BE2C (cell line): Measurements from ENCODE around the gene CETP.

Experiments
- DNase-seq: peaks from one replicate; pipeline ENCODE4 v3.0.0-alpha.2; 2020
- H3K27me3 ChIP-seq: fragments of 250-450 bp; sonication (Bioruptor Pico); 2 replicates; pipeline ENCODE4 v1.5.1; 2020; ENCODE audit warnings: mild to moderate bottlenecking
- H3K36me3 ChIP-seq: fragments of 250-450 bp; sonication (Bioruptor Pico); 2 replicates; pipeline ENCODE4 v1.5.1; 2020; ENCODE audit warnings: mild to moderate bottlenecking
- H3K4me1 ChIP-seq: fragments of 250-450 bp; sonication (Bioruptor Pico); 2 replicates; pipeline ENCODE4 v1.5.1; 2020
- H3K4me3 ChIP-seq: 2 replicates; pipeline ENCODE4 v1.5.1; 2011; ENCODE audit warnings: low read depth, low read length
- H3K9me3 ChIP-seq: fragments of 250-450 bp; sonication (Bioruptor Pico); 2 replicates; pipeline ENCODE4 v1.5.1; 2020
- CTCF ChIP-seq: IDR thresholded peaks from 2 replicates; pipeline ENCODE4 v1.5.1; 2012; ENCODE audit warnings: mild to moderate bottlenecking, low read depth, low read length

The CETP gene

DNA sequence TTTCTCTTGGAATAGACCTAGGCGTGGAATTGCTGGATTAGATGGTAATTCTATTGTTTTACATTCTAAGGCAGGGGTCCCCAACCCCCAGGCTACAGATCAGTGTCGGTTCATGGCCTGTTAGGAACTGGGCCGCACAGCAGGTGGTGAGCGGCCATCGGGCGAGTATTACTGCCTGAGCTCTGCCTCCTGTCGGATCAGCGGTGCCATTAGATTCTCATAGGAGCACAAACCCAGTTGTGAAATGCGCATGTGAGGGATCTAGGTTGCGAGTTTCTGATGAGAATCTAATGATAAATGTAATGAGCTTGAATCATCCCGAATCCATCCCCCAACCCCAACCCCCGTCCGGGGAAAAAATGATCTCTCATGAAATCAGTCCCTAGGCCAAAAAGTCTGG is 50.6 kb downstream of the CETP start:
- no peaks in the 10 kb centered on the region for H3K36me3 ChIP-seq
- no peaks in the 10 kb centered on the region for H3K27me3 ChIP-seq
- no peaks in the 10 kb centered on the region; the same call in 1 of the 2 replicates for H3K9me3 ChIP-seq
- DNase-seq = no peak
- H3K4me3 ChIP-seq = no peak overlapping the region
- no peak for TF ChIP-seq CTCF
- H3K4me1 ChIP-seq = no peaks in the 10 kb centered on the region

GRCh38 chr16:57013229-57013628 is 51.5 kb downstream of the CETP start:
- no peak for DNase-seq
- Histone ChIP-seq H3K4me1 (no peaks in the 10 kb centered on the region), H3K36me3 (no peaks in the 10 kb centered on the region), H3K4me3 (no peak overlapping the region), H3K9me3 (no peaks in the 10 kb centered on the region; the same call in 1 of the 2 replicates), H3K27me3 (no peaks in the 10 kb centered on the region)
- no peak for TF ChIP-seq CTCF

- DNase-seq = no peak
- TF ChIP-seq CTCF = no peak
- Histone ChIP-seq H3K9me3 (no peaks in the 10 kb centered on the region; the same call in 1 of the 2 replicates), H3K4me3 (no peak overlapping the region), H3K27me3 (no peaks in the 10 kb centered on the region), H3K36me3 (no peaks in the 10 kb centered on the region), H3K4me1 (no peaks in the 10 kb centered on the region)
Measured at GRCh38 chr16:57013902-57014301, 52.2 kb downstream of the CETP start.

- no peak for DNase-seq
- no peaks in the 10 kb centered on the region for H3K27me3 ChIP-seq
- no peak for TF ChIP-seq CTCF
- H3K36me3 ChIP-seq = no peaks in the 10 kb centered on the region
- no peak overlapping the region for H3K4me3 ChIP-seq
- no peaks in the 10 kb centered on the region for H3K9me3 ChIP-seq
- no peaks in the 10 kb centered on the region for H3K4me1 ChIP-seq
Measured at GRCh38 chr16:57016301-57016700, 54.6 kb downstream of the CETP start.

DNA sequence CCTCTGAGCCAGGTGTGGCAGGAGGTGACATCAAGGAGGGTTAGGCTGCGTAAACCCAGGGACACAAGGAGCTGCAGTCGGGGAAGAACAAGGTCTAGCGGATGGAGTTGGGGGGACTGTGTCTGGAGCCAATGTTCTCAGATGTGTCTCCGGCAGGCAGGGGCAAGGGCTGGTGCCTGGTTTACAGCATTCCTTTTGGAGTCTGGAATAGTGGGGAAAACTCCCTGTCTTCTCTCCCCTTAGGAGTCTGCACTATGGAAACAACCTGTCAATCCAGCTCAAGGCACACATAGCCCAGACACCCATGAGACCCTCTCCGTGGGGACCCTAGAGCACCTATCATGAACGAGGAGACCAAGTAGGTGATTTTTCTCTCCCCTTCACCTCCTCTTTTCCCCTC is 55.1 kb downstream of the CETP start:
- Histone ChIP-seq H3K4me1 (no peaks in the 10 kb centered on the region), H3K27me3 (no peaks in the 10 kb centered on the region)
- TF ChIP-seq CTCF = no peak

DNA sequence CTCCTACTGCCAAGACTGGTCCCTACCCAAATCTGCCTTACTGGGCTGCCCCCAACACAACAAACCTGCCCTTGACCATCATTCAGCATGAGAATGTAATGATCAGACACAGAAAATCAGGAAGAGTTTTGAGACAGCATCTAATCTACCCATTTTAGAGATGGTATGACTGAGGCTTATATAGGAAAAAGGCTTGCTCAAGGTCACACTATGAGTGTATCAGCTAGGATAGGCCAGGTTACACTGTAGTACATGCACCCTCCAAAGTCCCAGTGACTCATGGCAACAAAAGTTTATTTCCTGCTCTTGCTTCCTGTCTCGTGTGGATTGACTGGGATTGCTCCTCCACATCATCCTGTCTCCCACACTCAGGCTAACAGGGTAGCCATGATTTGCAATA is 55.5 kb downstream of the CETP start:
- TF ChIP-seq CTCF = no peak
- no peaks in the 10 kb centered on the region for H3K9me3 ChIP-seq
- no peaks in the 10 kb centered on the region for H3K36me3 ChIP-seq
- H3K4me1 ChIP-seq = no peaks in the 10 kb centered on the region
- DNase-seq = no peak
- H3K4me3 ChIP-seq = no peak overlapping the region
- H3K27me3 ChIP-seq = no peaks in the 10 kb centered on the region

More for the DNA sequence above, 55.1 kb downstream of the CETP start:
- H3K9me3 ChIP-seq = no peaks in the 10 kb centered on the region
- H3K36me3 ChIP-seq = no peaks in the 10 kb centered on the region
- no peak for DNase-seq
- no peak overlapping the region for H3K4me3 ChIP-seq
